Sigmoid colon (tissue), 7 donors: Measurements from ENCODE around the gene PLEKHG3. TPM values are rescaled to one million over a fixed set of nuclear protein-coding genes. Genes with fewer than 3 reads are reported as not detected.
"Not testable (repeated sequence)": the region's sequence is repeated elsewhere in the genome, so short reads cannot be mapped to it uniquely, and the experiment has no call there.

Source experiments
- DNase-seq: peaks from one replicate; pipeline ENCODE4 v3.0.0-alpha.2; 2019
- H3K27ac ChIP-seq, 4 donors: fragments of 200-600 bp; sonication (generic); one replicate each; pipeline ENCODE4 v1.5.1; 2016 to 2019; ENCODE audit warnings: mild to moderate bottlenecking in 1 of 4
- H3K27me3 ChIP-seq, 3 donors: fragments of 200-600 bp; sonication (generic); one replicate each; pipeline ENCODE4 v1.5.1; 2019; ENCODE audit warnings: mild to moderate bottlenecking in 1 of 3
- H3K36me3 ChIP-seq, 4 donors: fragments of 200-600 bp; sonication (generic); one replicate each; pipeline ENCODE4 v1.5.1; 2016 to 2019
- H3K4me1 ChIP-seq, 4 donors: fragments of 200-600 bp; sonication (generic); one replicate each; pipeline ENCODE4 v1.5.1; 2017 to 2019
- H3K4me3 ChIP-seq, 4 donors: fragments of 200-600 bp; sonication (generic); one replicate each; pipeline ENCODE4 v1.5.1; 2017 to 2019; ENCODE audit warnings: mild to moderate bottlenecking in 2 of 4, moderate library complexity in 1 of 4
- H3K9me3 ChIP-seq, 4 donors: fragments of 200-600 bp in 3 of 4; sonication (generic) in 3 of 4; one replicate each; pipeline versions ENCODE4 v1.5.1 to v1.6.1; 2013 to 2019
- CTCF ChIP-seq, 4 experiments: fragments of 450-650 bp in 3 of 4; fragments of 200-600 bp in 1 of 4; IDR thresholded peaks; one replicate each; pipeline ENCODE4 v1.5.1; 2016 to 2019; ENCODE audit warnings: antibody characterized with exemption in 4 of 4, mild to moderate bottlenecking in 3 of 4, moderate library complexity in 2 of 4
- EP300 ChIP-seq, 4 donors: sonication (generic); formaldehyde crosslinking; IDR thresholded peaks; one replicate each; pipeline ENCODE4 v1.6.1; 2017; ENCODE audit warnings: antibody characterized with exemption in 4 of 4
- POLR2A ChIP-seq, 2 donors: fragments of 450-650 bp; IDR thresholded peaks; one replicate each; pipeline ENCODE4 v1.6.1; 2016; ENCODE audit warnings: antibody characterized with exemption in 2 of 2, mild to moderate bottlenecking in 2 of 2, moderate library complexity in 2 of 2
- POLR2AphosphoS5 ChIP-seq, 4 donors: sonication (generic); formaldehyde crosslinking; IDR thresholded peaks; one replicate each; pipeline ENCODE4 v1.6.1; 2017; ENCODE audit warnings: antibody characterized with exemption in 4 of 4
- WGBS, 2 donors: extraction: QIAGEN DNeasy Blood & Tissue Kit; methylation state at CpG; one replicate each; pipeline ENCODE4 v1.1.7; 2013; 5-methylcytosine and 5-hydroxymethylcytosine counted together
- intact Hi-C: fragments of 100-400 bp; cut with DNase I; formaldehyde crosslinking; loops from one replicate; pipeline ENCODE4 v1.15.1; 2023
- polyA plus RNA-seq, 3 donors: library from polyadenylated mRNA; stranded (reverse); fragments of 200-250 nt; gene quantifications; one replicate each; pipeline ENCODE4 v1.2.3, GENCODE V29; 2013
- total RNA-seq, 4 donors: library from RNA; depleted of rRNA; stranded (reverse); fragments of >200 nt; gene quantifications; one replicate each; pipeline ENCODE4 v1.1.0, GENCODE V29; 2016
- donor health status: healthy with polysubstance abuse.
- donor health status: Bipolar disorder and iron deficiency.
- donor health status: healthy.

Gene PLEKHG3
- total RNA-seq (10 to 100 TPM; 34.4 to 67.9 (median 52.3) TPM), polyA plus RNA-seq (10 to 100 TPM; 16.9 to 26.8 (median 17.4) TPM)

GRCh38 chr14:64704143-64704742 lies at the start of gene PLEKHG3:
TSS of gene PLEKHG3 (plus strand) at chr14:64704424. CDS start at chr14:64727632, 23,208 bp downstream.
- intact Hi-C loops = no loop called here
- peaks cover 0 to 52% (median 49%) of the 10 kb centered on the region in 4 donors for H3K4me1 ChIP-seq
- peak; percentile 93 for DNase-seq
- no peaks in the 10 kb centered on the region for H3K9me3 ChIP-seq
- peak within 1 kb of the TSS; percentile 86 to 95 (median 92) for H3K27ac ChIP-seq
- H3K4me3 ChIP-seq = peak within 1 kb of the TSS; percentile 80 to 90 (median 82)
- no peaks in the 10 kb centered on the region for H3K36me3 ChIP-seq
- WGBS, 2 donors = 0 to 1% methylated on average over 69 of the region's 69 CpGs
- peak; percentile 69 to 79 for TF ChIP-seq POLR2A (IDR thresholded peaks at IDR 0.05)
- TF ChIP-seq POLR2AphosphoS5 (IDR thresholded peaks at IDR 0.05) = peak; percentile 78 to 93 (median 88)
- TF ChIP-seq EP300 (IDR thresholded peaks at IDR 0.05) = no peak
- H3K27me3 ChIP-seq = no peaks in the 10 kb centered on the region

- Histone ChIP-seq H3K27ac (peak overlapping the region; percentile 61 to 83 (median 74)), H3K4me3 (no peak overlapping the region), H3K9me3 (no peaks in the 10 kb centered on the region), H3K27me3 (no peaks in the 10 kb centered on the region), H3K4me1 (peaks cover 0 to 28% (median 21%) of the 10 kb centered on the region in 4 donors), H3K36me3 (no peaks in the 10 kb centered on the region)
- TF ChIP-seq POLR2A (IDR thresholded peaks at IDR 0.05) = no peak
- peak in 1 of 4 donors; percentile 1 for TF ChIP-seq EP300 (IDR thresholded peaks at IDR 0.05)
- TF ChIP-seq CTCF (IDR thresholded peaks at IDR 0.05) = no peak
- no peak for DNase-seq
- intact Hi-C loops = no loop called here
- WGBS, 2 donors = 85 to 88% methylated on average over 10 of the region's 10 CpGs
Observed at GRCh38 chr14:64654901-64655300, 49.3 kb upstream of the PLEKHG3 start.

GRCh38 chr14:64656986-64657385 lies 47.2 kb upstream of the PLEKHG3 start:
- Histone ChIP-seq H3K27me3 (no peaks in the 10 kb centered on the region), H3K36me3 (no peaks in the 10 kb centered on the region), H3K4me1 (peaks cover 0 to 28% (median 21%) of the 10 kb centered on the region in 4 donors), H3K27ac (peak overlapping the region; percentile 17 to 78 (median 70)), H3K9me3 (no peaks in the 10 kb centered on the region), H3K4me3 (no peak overlapping the region)
- TF ChIP-seq POLR2A (IDR thresholded peaks at IDR 0.05) (no peak), EP300 (IDR thresholded peaks at IDR 0.05) (peak in 2 of 4 donors; percentile 41 to 87), CTCF (IDR thresholded peaks at IDR 0.05) (no peak), POLR2AphosphoS5 (IDR thresholded peaks at IDR 0.05) (peak; percentile 41 to 88 (median 63))
- 69 to 74% methylated on average over 4 of the region's 4 CpGs for WGBS, 2 donors
- DNase-seq = peak; percentile 95
- intact Hi-C loops = no loop called here

- intact Hi-C loops = no loop called here
- no peak for DNase-seq
- Histone ChIP-seq H3K27me3 (no peaks in the 10 kb centered on the region), H3K4me3 (no peak overlapping the region), H3K9me3 (no peaks in the 10 kb centered on the region), H3K4me1 (peaks cover 0 to 28% (median 21%) of the 10 kb centered on the region in 4 donors), H3K27ac (no peak overlapping the region), H3K36me3 (no peaks in the 10 kb centered on the region)
- TF ChIP-seq POLR2AphosphoS5 (IDR thresholded peaks at IDR 0.05) (no peak), EP300 (IDR thresholded peaks at IDR 0.05) (no peak), POLR2A (IDR thresholded peaks at IDR 0.05) (no peak), CTCF (IDR thresholded peaks at IDR 0.05) (no peak)
- 95 to 97% methylated on average over 35 of the region's 35 CpGs for WGBS, 2 donors
Observed at GRCh38 chr14:64658201-64658600, 46.0 kb upstream of the PLEKHG3 start.

- DNase-seq, H3K4me3 ChIP-seq, H3K36me3 ChIP-seq, intact Hi-C loops, H3K9me3 ChIP-seq, H3K27ac ChIP-seq, H3K27me3 ChIP-seq: not testable (repeated sequence)
- H3K4me1 ChIP-seq = peaks cover 0 to 26% (median 20%) of the 10 kb centered on the region in 4 donors
- WGBS, 2 donors = 56 to 80% methylated on average over 13 of the region's 13 CpGs
Observed at GRCh38 chr14:64658700-64659264, 45.4 kb upstream of the PLEKHG3 start.
